Measurements from ENCODE around the gene EEA1. TPM values are rescaled to one million over a fixed set of nuclear protein-coding genes. Genes with fewer than 3 reads are reported as not detected.

Gene EEA1
- total and polyA plus RNA-seq, 2 of the 4 experiments (the other 2 are of a cell fraction), result 4.6 to 12.5 TPM

DNA sequence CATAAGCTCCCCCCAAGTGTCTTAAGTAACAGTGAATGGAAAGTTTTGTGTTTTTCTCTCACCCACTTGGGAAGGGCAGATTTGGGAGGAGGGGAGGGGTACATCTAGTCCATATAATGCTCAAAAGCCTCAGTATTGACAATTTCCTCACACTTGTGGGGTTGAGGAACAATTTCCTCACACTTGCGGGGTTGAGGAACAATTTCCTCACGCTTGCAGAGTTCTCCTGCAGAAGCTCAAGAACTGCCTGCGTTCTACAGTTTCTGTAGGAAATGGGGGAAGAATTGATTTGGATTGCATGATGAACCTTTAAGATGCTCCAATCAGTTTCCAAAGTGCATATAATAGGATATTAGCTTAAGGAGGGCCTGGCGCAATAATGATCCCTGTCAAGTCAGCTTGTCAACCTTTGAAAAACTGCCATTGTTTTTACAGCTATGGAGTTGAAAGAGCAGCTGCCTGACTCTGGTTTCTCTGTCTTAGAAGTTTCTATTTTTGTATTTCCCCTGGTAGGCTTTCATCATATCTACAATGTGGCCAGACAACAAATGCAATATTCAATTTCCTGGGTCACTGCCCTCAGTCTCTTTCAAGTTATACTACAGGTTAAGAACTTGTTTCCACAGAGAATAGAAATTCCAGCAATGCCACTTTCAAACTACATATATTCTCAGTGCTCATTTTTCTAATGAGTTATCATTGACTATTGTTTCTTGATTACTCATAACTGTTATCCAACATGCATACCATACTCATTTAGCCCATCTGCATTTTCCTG lies 159.8 kb downstream of the EEA1 start (continued):
- no peak for TF ChIP-seq RAD21 (IDR thresholded peaks at IDR 0.05; ENCODE audit: low read length)

DNA sequence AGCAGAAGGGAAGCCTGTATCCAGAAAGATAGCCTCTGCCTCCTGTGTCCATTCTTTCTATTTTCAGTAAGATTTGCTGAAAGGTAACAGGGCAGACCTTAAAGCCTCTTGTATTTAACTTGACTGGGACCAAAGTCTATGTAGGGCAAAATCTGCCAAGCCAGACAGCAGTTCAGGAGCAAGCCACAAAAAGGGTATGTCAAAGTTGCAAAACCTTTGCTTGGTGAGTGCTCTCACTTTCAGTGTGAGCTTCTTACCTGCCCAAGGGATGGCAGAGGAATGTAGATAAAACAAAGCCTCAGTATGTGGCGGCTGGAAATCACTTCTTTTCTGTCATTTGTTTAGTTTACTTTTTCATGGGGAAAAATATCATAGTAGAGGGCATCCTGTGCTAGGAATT lies 163.2 kb downstream of the EEA1 start:
- H3K23ac ChIP-seq (ENCODE audit: low read depth, low read length), result no peak overlapping the region
- DNase-seq, result no peak
- no peak overlapping the region for H2BK5ac ChIP-seq (ENCODE audit: low read depth, low read length, poor library complexity, severe bottlenecking)
- no peak for ATAC-seq (ENCODE audit: low read depth)
- H3K79me1 ChIP-seq (ENCODE audit: low read depth in 1 of 2, low read length in 2 of 2), result no peaks in the 10 kb centered on the region; a peak in 1 of 4 replicates
- H2BK20ac ChIP-seq (ENCODE audit: low read depth, low read length), result no peak overlapping the region
- no peak overlapping the region for H3K56ac ChIP-seq (ENCODE audit: extremely low read depth, insufficient read depth, low read length)
- POLR2A ChIA-PET (ENCODE audit: unreplicated experiment), result no interaction called here
- H2AK5ac ChIP-seq (ENCODE audit: low read depth, low read length), result no peak overlapping the region
- dilution Hi-C loops (cut with HindIII; ENCODE audit: low sequenced_read_pairs, unreplicated experiment) (no loop called here), intact Hi-C loops (cut with micrococcal nuclease) (no loop called here), in situ Hi-C loops (cut with MboI; ENCODE audit: low sequenced_read_pairs) (no loop called here)
- H3K18ac ChIP-seq (ENCODE audit: low read depth, low read length), result no peak overlapping the region; the same call in 1 of the 2 replicates
- 0 out of 2 replicates have a peak, but pooled peaks cover 1% of the 10 kb centered on the region for H3K36me3 ChIP-seq (ENCODE audit: control insufficient read depth, insufficient read depth, low read length)
- no peak overlapping the region for H3K9ac ChIP-seq (ENCODE audit: low read depth, low read length)
- no peak overlapping the region for H3K27ac ChIP-seq (ENCODE audit: insufficient read depth, low read length)
- no peak overlapping the region for H2BK15ac ChIP-seq (ENCODE audit: low read depth, low read length)
- no peak overlapping the region for H3K14ac ChIP-seq (replicated peaks; ENCODE audit: low read depth, low read length)
- no peak overlapping the region for H4K8ac ChIP-seq (ENCODE audit: low read depth in 2 of 2, low read length in 2 of 2)
- no CpG with 5 or more reads among the region's 1 CpG for WGBS, 2 experiments (ENCODE audit: extremely low coverage in 2 of 2, insufficient read length in 1 of 2)
- CTCF ChIA-PET, result no interaction called here
- no peaks in the 10 kb centered on the region for H3K9me3 ChIP-seq (ENCODE audit: control insufficient read depth, insufficient read depth, low read length)
- 0 out of 2 replicates have a peak, but pooled peaks cover 3% of the 10 kb centered on the region for H3K9me1 ChIP-seq (ENCODE audit: insufficient read depth, low read length)
- H2AFZ ChIP-seq (replicated peaks; ENCODE audit: low read length, poor library complexity), result no peak overlapping the region
- no peaks in the 10 kb centered on the region for H3K27me3 ChIP-seq (ENCODE audit: control insufficient read depth, insufficient read depth, low read length)
- H2BK120ac ChIP-seq (ENCODE audit: low read depth, low read length), result no peak overlapping the region
- H3K4me2 ChIP-seq (ENCODE audit: low read depth, low read length), result no peak overlapping the region
- H4K91ac ChIP-seq (ENCODE audit: insufficient read depth, low read depth, low read length), result no peak overlapping the region
- TF ChIP-seq BHLHE40 (IDR thresholded peaks at IDR 0.05; ENCODE audit: low read depth, low read length), result no peak
- no peak for TF ChIP-seq RFX5 (IDR thresholded peaks at IDR 0.05; ENCODE audit: low read depth, low read length)
- TF ChIP-seq, protein P1, sequence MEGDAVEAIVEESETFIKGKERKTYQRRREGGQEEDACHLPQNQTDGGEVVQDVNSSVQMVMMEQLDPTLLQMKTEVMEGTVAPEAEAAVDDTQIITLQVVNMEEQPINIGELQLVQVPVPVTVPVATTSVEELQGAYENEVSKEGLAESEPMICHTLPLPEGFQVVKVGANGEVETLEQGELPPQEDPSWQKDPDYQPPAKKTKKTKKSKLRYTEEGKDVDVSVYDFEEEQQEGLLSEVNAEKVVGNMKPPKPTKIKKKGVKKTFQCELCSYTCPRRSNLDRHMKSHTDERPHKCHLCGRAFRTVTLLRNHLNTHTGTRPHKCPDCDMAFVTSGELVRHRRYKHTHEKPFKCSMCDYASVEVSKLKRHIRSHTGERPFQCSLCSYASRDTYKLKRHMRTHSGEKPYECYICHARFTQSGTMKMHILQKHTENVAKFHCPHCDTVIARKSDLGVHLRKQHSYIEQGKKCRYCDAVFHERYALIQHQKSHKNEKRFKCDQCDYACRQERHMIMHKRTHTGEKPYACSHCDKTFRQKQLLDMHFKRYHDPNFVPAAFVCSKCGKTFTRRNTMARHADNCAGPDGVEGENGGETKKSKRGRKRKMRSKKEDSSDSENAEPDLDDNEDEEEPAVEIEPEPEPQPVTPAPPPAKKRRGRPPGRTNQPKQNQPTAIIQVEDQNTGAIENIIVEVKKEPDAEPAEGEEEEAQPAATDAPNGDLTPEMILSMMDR (conservative IDR thresholded peaks at IDR 0.05; ENCODE audit: low read depth, low read length), result no peak
- TF ChIP-seq RCOR1 (IDR thresholded peaks at IDR 0.05; ENCODE audit: insufficient replicate concordance, low read length), result no peak
- no peak for TF ChIP-seq MAFK (IDR thresholded peaks at IDR 0.05; ENCODE audit: low read depth, low read length)
- TF ChIP-seq, protein P2, sequence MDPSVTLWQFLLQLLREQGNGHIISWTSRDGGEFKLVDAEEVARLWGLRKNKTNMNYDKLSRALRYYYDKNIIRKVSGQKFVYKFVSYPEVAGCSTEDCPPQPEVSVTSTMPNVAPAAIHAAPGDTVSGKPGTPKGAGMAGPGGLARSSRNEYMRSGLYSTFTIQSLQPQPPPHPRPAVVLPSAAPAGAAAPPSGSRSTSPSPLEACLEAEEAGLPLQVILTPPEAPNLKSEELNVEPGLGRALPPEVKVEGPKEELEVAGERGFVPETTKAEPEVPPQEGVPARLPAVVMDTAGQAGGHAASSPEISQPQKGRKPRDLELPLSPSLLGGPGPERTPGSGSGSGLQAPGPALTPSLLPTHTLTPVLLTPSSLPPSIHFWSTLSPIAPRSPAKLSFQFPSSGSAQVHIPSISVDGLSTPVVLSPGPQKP (IDR thresholded peaks at IDR 0.05; ENCODE audit: borderline replicate concordance, low read depth, low read length), result no peak
- TF ChIP-seq, protein P3, sequence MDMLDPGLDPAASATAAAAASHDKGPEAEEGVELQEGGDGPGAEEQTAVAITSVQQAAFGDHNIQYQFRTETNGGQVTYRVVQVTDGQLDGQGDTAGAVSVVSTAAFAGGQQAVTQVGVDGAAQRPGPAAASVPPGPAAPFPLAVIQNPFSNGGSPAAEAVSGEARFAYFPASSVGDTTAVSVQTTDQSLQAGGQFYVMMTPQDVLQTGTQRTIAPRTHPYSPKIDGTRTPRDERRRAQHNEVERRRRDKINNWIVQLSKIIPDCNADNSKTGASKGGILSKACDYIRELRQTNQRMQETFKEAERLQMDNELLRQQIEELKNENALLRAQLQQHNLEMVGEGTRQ (IDR thresholded peaks at IDR 0.05; ENCODE audit: low read depth, low read length), result no peak
- no TSS peak for BruUV-seq (replicated peaks)
- no peak overlapping the region; the same call in 1 of the 2 replicates for H3K4ac ChIP-seq (ENCODE audit: low read depth, low read length)
- H2AK9ac ChIP-seq (replicated peaks; ENCODE audit: low read depth, low read length, poor library complexity), result no peak overlapping the region
- no peaks in the 10 kb centered on the region for H3K4me1 ChIP-seq (ENCODE audit: control insufficient read depth, insufficient read depth, low read length)
- no peak overlapping the region for H3K4me3 ChIP-seq (ENCODE audit: insufficient read depth, low read depth, low read length)
- H4K5ac ChIP-seq (ENCODE audit: low read depth, low read length), result no peak overlapping the region
- H4K20me1 ChIP-seq (ENCODE audit: insufficient read depth, low read length), result no peaks in the 10 kb centered on the region
